Caki2 (cell line): Measurements from ENCODE around the gene NXPH4. TPM values are rescaled to one million over a fixed set of nuclear protein-coding genes. Genes with fewer than 3 reads are reported as not detected.

ENCODE experiments used
- DNase-seq: peaks from one replicate; pipeline ENCODE4 v3.0.0-alpha.2; 2015; ENCODE audit warnings: low read depth
- in situ Hi-C: cut with HindIII; loops from 2 replicates; pipeline ENCODE4 v1.10.0; 2016; ENCODE audit warnings: low sequenced_read_pairs, low pct_unique_long_range_greater_than_20kb, mixed read lengths
- total RNA-seq: library from RNA; depleted of rRNA; stranded (reverse); fragments of >200 nt; shearing (Covaris generic); gene quantifications from 2 replicates; pipeline ENCODE4 v1.2.3, GENCODE V29; 2014; ENCODE audit warnings: low replicate concordance

The NXPH4 gene
- total RNA-seq, 1 experiment from 2014 or later = 0.54 TPM

DNA sequence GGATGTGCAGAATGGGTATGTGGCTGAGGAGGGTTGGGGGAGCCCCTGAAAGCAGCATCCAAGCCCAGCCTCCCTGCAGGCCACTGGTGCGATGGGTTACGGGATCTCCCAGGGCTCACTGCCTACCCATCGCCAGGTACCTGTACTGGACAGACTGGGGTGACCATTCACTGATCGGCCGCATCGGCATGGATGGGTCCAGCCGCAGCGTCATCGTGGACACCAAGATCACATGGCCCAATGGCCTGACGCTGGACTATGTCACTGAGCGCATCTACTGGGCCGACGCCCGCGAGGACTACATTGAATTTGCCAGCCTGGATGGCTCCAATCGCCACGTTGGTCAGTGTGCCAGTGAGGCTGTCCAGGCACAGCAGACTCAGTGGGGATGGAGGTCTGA, 18.3 kb upstream of the NXPH4 start:
- in situ Hi-C loops = no loop called here

DNA sequence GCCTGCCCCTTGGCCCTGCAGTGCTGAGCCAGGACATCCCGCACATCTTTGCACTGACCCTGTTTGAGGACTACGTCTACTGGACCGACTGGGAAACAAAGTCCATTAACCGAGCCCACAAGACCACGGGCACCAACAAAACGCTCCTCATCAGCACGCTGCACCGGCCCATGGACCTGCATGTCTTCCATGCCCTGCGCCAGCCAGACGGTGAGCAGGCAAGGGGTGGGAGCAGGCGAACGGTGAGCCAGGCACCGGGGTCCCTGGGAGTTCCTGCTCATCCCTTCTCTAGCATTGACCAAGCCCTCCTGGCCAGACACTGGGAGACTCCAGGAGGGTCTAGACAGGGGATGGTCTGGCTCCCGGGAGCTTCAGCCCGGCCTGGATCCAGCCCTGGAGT, 17.4 kb upstream of the NXPH4 start:
- no peak for DNase-seq
- in situ Hi-C loops = no loop called here

More for the DNA sequence above, 18.3 kb upstream of the NXPH4 start:
- DNase-seq = no peak

DNA sequence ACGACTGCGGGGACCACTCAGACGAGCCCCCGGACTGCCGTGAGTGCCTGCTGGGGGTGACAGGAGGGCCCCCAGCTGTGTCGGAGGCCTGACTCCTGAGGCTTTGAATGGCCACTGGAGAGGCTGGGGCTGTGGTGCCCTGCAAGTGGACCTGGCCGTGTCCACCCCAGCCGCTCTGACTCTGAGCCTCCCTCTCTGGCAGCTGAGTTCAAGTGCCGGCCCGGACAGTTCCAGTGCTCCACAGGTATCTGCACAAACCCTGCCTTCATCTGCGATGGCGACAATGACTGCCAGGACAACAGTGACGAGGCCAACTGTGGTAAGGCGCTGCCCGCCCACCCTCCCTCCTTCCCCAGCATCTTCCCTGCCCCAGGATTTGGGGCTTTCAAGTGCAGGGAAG, 16.1 kb upstream of the NXPH4 start:
- no peak for DNase-seq
- in situ Hi-C loops = no loop called here

DNA sequence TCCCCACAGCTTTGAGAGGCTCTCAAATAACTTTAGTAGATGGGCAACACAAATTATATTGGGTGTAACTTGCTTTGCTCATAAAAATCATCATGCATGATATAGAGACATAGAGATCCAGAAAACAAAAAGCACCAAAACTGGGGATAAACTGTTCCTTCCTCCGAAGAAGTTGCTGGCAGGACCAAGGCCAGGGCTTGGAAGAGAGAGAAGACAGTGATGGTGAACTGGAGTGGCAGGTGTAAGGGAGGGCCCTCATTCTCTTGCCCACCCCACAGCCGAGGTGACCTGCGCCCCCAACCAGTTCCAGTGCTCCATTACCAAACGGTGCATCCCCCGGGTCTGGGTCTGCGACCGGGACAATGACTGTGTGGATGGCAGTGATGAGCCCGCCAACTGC, 15.4 kb upstream of the NXPH4 start:
- no peak for DNase-seq
- in situ Hi-C loops = no loop called here

DNA sequence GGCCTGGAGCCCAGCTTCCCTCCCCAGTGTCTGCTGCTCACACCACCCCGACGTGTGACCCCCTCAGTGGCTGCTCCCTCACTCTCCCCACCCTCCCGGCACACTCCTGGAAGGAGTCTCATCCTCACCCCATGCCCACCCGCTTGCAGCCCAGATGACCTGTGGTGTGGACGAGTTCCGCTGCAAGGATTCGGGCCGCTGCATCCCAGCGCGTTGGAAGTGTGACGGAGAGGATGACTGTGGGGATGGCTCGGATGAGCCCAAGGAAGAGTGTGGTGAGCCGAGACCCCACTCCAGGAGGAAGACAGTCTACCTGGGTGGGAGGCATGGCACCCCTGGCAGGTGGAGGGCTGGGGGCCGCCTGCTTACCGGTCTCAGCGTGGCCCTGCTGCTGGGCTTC, 15.0 kb upstream of the NXPH4 start:
- in situ Hi-C loops = no loop called here
- DNase-seq = no peak

DNA sequence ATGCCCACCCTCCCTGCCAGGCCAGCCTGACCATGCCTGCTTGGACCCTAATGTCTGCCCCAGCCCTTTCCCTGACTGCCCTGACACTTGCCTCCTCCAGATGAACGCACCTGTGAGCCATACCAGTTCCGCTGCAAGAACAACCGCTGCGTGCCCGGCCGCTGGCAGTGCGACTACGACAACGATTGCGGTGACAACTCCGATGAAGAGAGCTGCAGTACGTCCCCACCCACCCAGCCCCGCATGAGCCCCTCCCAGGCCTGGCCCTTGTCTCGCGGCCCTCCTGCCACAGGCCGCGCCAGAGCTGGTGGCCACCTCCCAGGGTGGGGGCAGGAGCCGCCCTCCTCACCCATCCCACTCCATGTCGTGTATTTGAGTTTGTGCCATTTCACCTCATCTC, 14.3 kb upstream of the NXPH4 start:
- in situ Hi-C loops = no loop called here
- DNase-seq = no peak

DNA sequence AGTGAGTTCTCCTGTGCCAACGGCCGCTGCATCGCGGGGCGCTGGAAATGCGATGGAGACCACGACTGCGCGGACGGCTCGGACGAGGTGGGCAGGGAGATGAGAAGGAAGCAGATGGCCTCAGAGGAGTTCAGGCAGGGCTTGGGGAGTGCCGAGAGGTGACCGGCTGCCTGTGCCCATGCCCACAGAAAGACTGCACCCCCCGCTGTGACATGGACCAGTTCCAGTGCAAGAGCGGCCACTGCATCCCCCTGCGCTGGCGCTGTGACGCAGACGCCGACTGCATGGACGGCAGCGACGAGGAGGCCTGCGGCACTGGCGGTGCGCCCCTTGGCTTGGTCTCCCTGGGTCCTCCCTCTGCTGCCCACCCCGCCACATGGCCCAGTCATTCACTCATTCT, 13.4 kb upstream of the NXPH4 start:
- in situ Hi-C loops = no loop called here
- no peak for DNase-seq

DNA sequence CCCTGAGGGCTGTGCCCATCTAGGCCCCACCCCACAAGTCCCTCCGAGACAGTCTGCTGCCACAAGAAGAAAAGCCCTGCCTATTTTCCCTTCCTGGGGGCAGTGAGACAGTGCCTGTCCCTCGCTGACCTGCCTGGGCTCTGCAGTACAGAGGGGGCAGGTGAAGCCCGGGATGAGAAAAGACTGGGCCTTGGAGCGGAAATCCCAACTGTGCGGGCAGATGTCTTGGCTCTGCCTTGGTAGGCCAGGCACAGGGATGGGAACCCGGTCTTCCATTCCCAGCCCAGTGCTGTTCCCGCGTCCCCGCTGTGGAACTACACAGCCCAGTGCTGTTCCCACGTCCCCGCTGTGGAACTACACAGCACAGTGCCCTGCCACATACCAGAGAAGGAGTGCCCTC, 12.8 kb upstream of the NXPH4 start:
- in situ Hi-C loops = no loop called here
- DNase-seq = no peak

DNA sequence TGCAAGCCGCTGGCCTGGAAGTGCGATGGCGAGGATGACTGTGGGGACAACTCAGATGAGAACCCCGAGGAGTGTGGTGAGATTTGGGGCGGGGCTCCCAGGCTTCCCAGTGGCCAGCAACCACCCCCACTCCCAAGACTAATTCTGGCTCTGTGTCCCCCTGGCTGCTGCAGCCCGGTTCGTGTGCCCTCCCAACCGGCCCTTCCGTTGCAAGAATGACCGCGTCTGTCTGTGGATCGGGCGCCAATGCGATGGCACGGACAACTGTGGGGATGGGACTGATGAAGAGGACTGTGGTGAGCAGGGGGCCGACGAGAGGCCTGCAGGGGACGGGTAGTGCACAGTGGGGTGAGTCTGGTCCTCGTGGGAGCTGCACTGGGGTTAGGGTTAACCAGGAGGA, 12.1 kb upstream of the NXPH4 start:
- in situ Hi-C loops = no loop called here
- DNase-seq = no peak

DNA sequence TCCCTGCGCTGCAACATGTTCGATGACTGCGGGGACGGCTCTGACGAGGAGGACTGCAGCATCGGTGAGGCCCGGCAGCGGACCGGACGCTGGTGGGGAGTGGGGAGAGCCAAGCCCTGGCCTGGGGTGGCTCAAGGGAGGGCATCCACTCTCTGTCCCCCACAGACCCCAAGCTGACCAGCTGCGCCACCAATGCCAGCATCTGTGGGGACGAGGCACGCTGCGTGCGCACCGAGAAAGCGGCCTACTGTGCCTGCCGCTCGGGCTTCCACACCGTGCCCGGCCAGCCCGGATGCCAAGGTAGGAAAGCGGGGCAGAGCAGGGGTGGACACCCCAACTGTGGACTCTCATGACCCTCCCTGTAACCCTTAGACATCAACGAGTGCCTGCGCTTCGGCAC, 11.4 kb upstream of the NXPH4 start:
- in situ Hi-C loops = no loop called here

DNA sequence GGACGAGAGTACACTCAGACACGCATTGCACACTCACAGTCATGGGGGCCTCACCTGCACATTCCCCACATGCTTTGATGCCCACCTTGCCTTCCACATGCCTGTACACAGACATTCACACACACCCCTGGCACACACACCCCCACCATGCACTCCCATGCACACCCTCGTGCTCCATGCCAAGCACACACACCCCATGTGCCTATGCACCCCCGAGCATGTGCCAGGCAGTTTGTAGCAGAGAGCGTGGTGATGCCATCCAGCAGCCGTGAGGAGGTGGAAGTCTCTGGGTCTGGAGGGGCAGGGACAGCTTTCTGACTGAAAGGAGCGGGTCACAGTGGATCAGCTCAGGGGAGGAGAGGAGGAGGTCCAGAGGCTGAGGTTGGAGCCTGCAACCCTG, 10.7 kb upstream of the NXPH4 start:
- DNase-seq = no peak

More for the DNA sequence above, 11.4 kb upstream of the NXPH4 start:
- no peak for DNase-seq

DNA sequence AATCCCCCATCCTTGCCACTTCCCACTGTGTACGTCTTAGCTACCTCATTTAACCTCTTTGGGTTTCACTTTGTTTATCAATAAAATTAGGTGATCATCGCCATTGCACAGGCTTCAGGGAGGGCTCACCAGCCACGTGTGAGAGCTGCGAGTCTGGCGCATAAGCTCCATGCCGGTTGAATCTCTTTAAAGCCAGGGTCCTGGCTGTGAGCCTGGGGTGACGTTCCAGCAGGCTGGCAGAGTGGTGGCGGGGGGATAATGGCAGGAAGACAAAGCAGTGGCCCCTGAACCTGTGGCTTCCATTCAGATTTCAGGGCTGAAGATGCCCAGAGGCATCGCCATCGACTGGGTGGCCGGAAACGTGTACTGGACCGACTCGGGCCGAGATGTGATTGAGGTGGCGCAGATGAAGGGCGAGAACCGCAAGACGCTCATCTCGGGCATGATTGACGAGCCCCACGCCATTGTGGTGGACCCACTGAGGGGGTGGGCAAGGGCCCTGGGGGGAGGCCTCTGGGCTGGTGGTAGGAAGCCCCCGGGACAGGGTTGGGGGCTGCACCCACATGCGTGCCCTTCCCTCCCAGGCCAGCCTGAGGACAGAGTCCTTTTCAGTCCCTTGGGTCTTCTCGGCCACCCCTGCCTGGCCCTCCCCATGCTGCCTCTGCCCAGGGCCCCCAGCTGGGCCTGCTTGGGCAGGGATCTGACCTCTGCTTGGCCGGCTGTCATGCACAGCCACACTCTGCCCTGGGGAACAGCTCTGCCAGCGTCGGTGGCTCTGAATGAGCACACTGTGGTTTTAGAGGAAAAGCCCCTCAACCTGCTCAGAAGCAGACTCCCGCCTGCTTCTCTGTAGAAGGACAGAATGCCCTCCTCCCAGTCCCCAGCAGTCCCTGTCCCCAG, 8.6 kb upstream of the NXPH4 start:
- in situ Hi-C loops = no loop called here
- no peak for DNase-seq

More for the DNA sequence above, 10.7 kb upstream of the NXPH4 start:
- in situ Hi-C loops = no loop called here

DNA sequence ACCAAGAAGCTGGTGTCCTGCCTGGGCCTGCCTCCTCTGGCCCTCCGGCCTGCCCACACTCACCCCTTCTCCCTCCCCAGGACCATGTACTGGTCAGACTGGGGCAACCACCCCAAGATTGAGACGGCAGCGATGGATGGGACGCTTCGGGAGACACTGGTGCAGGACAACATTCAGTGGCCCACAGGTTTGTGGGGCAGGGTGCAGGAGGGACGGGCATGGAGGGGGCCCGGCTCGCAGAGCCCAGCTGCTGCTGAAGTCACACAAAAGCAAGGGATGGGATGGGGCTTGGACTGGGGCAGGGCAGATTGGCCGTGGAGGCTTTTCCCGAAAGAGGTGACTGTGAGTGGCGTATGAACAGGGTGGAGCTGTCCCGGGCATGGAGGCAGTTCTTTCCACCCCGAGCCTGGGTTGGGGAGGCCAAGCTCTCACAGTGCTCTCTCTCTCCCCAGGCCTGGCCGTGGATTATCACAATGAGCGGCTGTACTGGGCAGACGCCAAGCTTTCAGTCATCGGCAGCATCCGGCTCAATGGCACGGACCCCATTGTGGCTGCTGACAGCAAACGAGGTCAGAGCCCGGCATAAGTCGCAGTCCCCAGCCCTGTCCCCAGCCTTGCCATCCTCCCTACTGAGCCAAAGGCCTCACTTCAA, 7.8 kb upstream of the NXPH4 start:
- in situ Hi-C loops = no loop called here
- no peak for DNase-seq

DNA sequence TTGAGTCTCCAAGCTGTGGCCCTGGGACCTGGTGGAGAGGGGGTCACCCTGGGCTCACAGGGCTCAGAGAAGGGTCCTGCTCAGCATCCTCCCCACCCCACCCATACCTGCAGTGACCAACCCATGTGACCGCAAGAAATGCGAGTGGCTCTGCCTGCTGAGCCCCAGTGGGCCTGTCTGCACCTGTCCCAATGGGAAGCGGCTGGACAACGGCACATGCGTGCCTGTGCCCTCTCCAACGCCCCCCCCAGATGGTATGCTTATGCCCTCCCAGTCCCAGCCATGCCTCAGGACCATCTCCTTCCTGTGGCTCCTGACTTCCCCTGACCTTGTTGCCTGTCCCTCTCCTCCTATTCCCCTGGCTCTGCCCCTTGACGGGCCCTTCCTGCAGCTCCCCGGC, 6.7 kb upstream of the NXPH4 start:
- DNase-seq = no peak
- in situ Hi-C loops = no loop called here

DNA sequence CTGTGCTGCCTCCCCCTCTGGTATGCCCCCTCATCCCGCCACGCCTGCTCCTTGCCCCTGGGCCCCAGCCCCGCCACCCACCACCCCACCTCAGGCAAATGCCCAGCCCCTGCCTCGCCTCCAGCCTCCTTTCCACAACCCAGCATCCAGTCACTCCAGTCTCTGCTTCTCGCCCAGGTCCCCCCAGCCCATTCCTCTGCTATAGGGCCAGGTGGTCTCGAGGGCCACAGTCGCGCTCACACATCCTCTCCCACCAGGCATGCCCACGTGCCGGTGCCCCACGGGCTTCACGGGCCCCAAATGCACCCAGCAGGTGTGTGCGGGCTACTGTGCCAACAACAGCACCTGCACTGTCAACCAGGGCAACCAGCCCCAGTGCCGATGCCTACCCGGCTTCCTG, 6.1 kb upstream of the NXPH4 start:
- no peak for DNase-seq
- in situ Hi-C loops = no loop called here

DNA sequence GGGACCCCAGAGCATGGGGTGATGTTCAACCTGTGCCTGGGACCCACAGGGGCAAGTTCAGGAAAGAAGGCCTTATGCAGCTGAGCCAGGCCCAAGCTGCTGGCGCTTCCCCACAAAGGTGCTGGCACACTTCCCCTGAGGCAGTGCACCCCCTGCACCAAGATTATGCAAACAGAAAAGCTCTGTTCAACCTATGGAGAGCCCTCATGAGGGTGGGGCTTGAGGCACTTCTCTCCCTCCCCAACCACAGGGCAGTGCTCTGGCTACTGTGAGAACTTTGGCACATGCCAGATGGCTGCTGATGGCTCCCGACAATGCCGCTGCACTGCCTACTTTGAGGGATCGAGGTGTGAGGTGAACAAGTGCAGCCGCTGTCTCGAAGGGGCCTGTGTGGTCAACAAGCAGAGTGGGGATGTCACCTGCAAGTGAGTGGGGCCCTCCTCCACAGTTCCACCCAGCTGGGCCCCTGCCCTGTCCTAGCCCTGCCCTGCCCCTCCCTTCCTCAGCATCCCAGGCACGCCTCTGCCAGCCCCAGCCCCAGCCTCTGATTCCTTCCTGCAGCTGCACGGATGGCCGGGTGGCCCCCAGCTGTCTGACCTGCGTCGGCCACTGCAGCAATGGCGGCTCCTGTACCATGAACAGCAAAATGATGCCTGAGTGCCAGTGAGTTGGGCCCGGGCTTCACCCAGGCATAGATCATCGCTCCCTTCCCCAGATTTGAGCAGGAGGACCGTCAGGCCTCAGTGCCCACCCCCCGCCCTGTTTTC, 5.5 kb upstream of the NXPH4 start:
- in situ Hi-C loops = no loop called here
- no peak for DNase-seq

DNA sequence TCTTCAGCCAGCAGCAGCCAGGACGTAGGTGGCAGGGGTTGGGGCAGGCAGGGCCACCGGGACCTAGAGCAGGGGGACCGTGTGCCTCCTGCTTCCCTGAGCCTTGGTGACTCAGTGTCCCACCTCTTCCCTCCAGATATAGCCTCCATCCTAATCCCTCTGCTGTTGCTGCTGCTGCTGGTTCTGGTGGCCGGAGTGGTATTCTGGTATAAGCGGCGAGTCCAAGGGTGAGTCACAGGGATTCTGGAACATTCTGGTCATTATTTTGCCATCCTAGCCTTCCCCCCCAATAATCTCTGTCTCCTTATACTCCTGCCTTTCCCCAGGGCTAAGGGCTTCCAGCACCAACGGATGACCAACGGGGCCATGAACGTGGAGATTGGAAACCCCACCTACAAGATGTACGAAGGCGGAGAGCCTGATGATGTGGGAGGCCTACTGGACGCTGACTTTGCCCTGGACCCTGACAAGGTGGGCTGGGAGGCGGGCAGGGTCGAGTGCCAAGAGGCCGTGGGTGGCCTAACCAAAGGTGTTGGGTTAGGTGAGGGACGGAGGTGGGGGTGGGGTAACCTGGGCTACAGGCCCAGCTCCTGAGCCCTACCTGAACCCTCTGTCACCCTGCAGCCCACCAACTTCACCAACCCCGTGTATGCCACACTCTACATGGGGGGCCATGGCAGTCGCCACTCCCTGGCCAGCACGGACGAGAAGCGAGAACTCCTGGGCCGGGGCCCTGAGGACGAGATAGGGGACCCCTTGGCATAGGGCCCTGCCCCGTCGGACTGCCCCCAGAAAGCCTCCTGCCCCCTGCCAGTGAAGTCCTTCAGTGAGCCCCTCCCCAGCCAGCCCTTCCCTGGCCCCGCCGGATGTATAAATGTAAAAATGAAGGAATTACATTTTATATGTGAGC, 4.5 kb upstream of the NXPH4 start:
- no peak for DNase-seq
- in situ Hi-C loops = no loop called here

DNA sequence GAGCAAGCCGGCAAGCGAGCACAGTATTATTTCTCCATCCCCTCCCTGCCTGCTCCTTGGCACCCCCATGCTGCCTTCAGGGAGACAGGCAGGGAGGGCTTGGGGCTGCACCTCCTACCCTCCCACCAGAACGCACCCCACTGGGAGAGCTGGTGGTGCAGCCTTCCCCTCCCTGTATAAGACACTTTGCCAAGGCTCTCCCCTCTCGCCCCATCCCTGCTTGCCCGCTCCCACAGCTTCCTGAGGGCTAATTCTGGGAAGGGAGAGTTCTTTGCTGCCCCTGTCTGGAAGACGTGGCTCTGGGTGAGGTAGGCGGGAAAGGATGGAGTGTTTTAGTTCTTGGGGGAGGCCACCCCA, 3.9 kb upstream of the NXPH4 start:
- in situ Hi-C loops = no loop called here
- no peak for DNase-seq
